Ramos (cell line): Measurements from ENCODE around the gene STK36.

ENCODE experiments used
- in situ Hi-C: fragments of 300-500 bp; cut with MboI; formaldehyde crosslinking; loops from one replicate; pipeline ENCODE4 v1.14.3; 2022; ENCODE audit warnings: low sequenced_read_pairs; ENCODE audit not compliant: unreplicated experiment

The STK36 gene

GRCh38 chr2:218745559-218746469 lies 73.9 kb downstream of the STK36 start:
- in situ Hi-C loops, result no loop called here

- in situ Hi-C loops, result no loop called here
Observed at GRCh38 chr2:218746470-218746795, 74.5 kb downstream of the STK36 start.

GRCh38 chr2:218746960-218747359 lies 75.1 kb downstream of the STK36 start:
- in situ Hi-C loops, result no loop called here

GRCh38 chr2:218748741-218749441 lies 77.0 kb downstream of the STK36 start:
- in situ Hi-C loops, result no loop called here
